Colonic mucosa (tissue), 4 donors: ENCODE measurements around the gene NOMO2. TPM values are rescaled to one million over a fixed set of nuclear protein-coding genes. Genes with fewer than 3 reads are reported as not detected.
A peak's percentile ranks its signal among the peaks of the same experiment; 100 is the strongest.
"Not testable (repeated sequence)": the region's sequence is repeated elsewhere in the genome, so short reads cannot be mapped to it uniquely, and the experiment has no call there.

ENCODE experiments used
- DNase-seq: peaks from one replicate; pipeline ENCODE4 v3.0.0-alpha.2; 2020
- H3K27ac ChIP-seq: fragments of 200-600 bp; one replicate; pipeline ENCODE4 v1.8.0; 2021
- H3K27me3 ChIP-seq: fragments of 200-600 bp; one replicate; pipeline ENCODE4 v1.8.0; 2021
- H3K36me3 ChIP-seq: fragments of 200-600 bp; one replicate; pipeline ENCODE4 v1.8.0; 2021
- H3K4me1 ChIP-seq: fragments of 200-600 bp; one replicate; pipeline ENCODE4 v1.8.0; 2021; ENCODE audit warnings: mild to moderate bottlenecking
- H3K4me3 ChIP-seq: fragments of 200-600 bp; one replicate; pipeline ENCODE4 v1.8.0; 2021
- H3K9ac ChIP-seq, 2 donors: one replicate each; pipeline ENCODE4 v1.7.0; 2013; ENCODE audit warnings: control low read depth in 2 of 2, low read depth in 2 of 2, low read length in 2 of 2
- H3K9me3 ChIP-seq: fragments of 200-600 bp; one replicate; pipeline ENCODE4 v1.8.0; 2021
- intact Hi-C: fragments of 100-400 bp; cut with DNase I; formaldehyde crosslinking; loops from one replicate; pipeline ENCODE4 v1.14.1; 2022
- microRNA-seq: library from miRNA; unstranded; fragments of <30 nt; microRNA quantifications from one replicate; pipeline ENCODE4, GENCODE V29; 2019
- total RNA-seq, 2 donors: library from RNA; stranded (reverse); fragmentation: NEBNext Ultra II Directional in 1 of 2; extraction: Animal tissue kit (Norgen Biotek cat#: 25700) in 1 of 2; gene quantifications; one replicate each; pipeline ENCODE4 v1.2.1, GENCODE V29; 2021
- donor health status: healthy.
- donor health status: DM: no; HTN: no; CAD: no.
- donor health status: DM: no; HTN: no; CAD: no.

NOMO2 gene
- total RNA-seq, 2 donors from 2014 or later = 95.5 to 174 TPM

DNA sequence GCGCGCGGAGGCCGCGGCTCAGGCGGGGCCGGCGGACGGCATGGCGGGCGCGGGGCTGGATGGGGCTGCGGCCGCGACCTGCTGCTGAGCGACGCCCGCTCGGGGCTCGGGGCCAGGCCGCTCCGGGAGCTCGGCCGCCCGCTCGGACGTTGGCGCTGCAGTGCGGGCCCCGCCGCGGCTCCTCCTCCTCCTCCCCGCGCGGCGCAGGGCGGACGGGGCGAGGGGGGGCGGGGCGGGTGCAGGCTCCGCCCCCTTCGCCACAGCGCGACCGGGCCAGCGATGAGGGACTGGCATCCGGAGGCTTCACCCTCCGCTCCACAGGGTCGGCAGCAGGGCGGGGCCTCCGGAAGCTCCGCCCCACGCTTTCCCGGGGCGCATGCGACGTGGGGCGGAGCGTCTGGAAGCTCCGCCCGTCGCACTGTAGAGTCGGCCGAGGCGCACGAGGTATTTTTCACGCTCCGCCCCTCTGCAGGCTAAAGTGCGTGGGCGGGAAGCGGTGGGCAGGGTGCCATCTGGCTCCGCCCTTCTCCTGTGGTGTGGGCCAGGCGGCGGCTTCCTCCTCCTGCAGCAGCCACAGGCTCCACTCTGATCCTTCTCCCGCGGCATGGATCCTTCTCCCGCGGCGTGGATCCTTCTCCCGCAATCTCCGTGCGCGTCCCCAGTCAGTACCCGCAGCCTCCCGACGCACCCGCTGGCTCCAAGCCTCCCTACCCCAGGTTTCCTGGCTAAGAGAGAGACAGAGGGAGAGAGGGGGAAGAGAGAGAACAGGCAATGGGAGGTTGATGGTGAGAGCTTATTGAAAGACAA is 159.8 kb downstream of the NOMO2 start:
- H3K27me3 ChIP-seq, H3K36me3 ChIP-seq, H3K9ac ChIP-seq, H3K4me3 ChIP-seq, H3K9me3 ChIP-seq, H3K4me1 ChIP-seq, intact Hi-C loops, DNase-seq, H3K27ac ChIP-seq: not testable (repeated sequence)

DNA sequence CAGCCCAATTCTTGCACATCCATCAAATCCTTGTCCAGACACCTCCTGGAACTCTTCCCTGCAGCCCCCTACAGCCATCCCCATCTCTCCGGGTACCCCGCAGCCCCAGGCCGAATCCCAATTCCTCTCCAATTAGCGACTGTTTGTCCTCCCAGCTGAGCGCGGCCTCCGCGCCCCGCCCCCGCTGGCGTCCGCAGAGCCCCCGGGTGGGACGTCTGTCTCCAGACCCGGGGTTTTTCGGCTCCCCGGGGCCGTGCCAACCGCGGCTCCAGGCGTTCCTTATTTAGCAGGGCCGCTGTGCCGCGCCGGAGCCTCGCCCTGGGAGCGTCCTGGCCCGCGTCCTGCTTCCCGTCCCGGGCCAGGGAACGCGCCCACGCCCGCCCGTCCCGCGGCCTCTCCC is 160.7 kb downstream of the NOMO2 start:
- DNase-seq = peak; percentile 19
- H3K9ac ChIP-seq, H3K4me1 ChIP-seq, H3K36me3 ChIP-seq, H3K27me3 ChIP-seq, H3K27ac ChIP-seq, intact Hi-C loops, H3K9me3 ChIP-seq: not testable (repeated sequence)
- H3K4me3 ChIP-seq = peak overlapping the region; percentile 33

DNA sequence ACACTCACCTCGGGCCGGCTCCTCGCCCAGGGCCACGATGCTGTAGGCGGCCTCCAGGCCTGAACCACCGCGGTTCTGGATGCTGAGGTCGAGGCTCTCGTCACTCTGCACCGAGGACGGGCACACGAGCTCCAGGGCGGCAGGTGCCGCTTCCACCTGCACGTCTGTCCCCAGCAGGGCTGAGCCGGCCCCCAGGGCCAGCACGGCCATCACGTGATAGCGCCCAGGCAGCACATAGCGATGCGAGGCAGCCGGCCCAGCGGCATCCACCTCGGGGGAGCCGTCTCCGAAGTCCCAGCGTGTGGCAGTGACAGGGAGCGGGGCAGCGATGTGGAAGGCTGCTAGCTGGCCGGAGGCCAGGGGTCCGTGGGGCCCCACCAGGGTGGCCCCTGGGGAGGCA is 167.5 kb downstream of the NOMO2 start:
- H3K4me3 ChIP-seq, H3K9ac ChIP-seq, H3K27ac ChIP-seq, H3K27me3 ChIP-seq, H3K36me3 ChIP-seq, intact Hi-C loops, H3K4me1 ChIP-seq, H3K9me3 ChIP-seq, DNase-seq: not testable (repeated sequence)

DNA sequence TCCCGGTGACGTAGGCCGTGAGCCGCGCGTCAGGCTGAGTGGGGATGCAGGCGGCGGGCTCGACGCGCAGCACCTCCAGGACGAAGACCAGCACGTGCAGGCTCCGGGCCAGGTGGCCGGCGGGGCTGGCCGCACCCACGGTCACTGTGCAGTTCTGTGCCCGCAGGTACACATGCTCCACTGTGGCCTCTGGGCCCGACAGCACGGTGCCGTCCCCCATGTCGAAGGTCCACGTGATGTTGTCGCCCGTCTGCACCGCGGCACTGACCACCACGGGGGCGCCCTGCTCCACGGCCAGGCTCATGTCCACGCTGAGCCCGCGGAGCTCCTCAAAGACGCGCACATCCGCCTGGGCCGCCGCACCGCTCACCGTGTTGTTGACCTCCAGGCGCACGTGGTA is 174.1 kb downstream of the NOMO2 start:
- H3K4me3 ChIP-seq, H3K4me1 ChIP-seq, H3K9me3 ChIP-seq, H3K9ac ChIP-seq, H3K27me3 ChIP-seq, intact Hi-C loops, H3K27ac ChIP-seq, DNase-seq, H3K36me3 ChIP-seq: not testable (repeated sequence)

DNA sequence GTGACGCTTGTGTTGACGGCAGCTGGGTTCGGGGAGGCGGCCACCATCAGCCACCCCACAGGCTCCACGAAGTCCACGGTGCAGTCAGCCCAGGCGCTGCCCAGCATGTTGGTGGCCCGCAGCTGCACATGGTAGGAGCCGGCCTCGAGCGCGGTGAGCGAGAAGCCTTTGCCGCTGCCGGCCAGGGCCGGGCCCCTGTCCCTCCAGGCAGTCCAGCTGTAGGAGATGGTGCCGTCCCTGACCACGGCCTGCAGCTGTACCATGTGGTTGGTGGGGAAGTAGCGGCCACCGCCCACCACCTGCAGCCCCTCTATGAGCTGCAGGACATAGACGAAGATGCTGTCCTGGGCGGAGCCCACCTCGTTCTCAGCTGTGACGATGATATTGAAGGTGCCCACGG is 175.4 kb downstream of the NOMO2 start:
- intact Hi-C loops, H3K27me3 ChIP-seq, H3K36me3 ChIP-seq, DNase-seq, H3K4me1 ChIP-seq, H3K4me3 ChIP-seq, H3K9me3 ChIP-seq, H3K27ac ChIP-seq, H3K9ac ChIP-seq: not testable (repeated sequence)

DNA sequence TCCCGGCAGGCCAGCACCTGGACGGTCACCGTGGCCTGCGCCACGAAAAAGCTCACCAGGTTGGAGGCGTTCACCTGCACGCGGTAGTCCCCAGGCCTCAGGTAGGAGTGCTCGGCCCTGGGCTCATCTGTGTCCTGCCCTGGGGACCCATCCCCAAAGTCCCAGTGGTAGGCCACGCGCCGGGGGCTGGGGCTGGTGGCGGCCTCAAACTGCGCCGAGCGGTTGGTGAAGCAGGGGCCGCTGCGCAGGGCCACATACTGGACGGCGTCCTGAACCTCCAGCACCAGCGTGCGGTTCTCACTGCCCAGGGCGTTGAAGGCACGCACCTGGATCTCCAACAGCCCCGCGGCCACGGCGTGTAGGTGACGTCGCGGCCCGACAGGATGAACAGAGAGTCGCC is 176.6 kb downstream of the NOMO2 start:
- H3K27me3 ChIP-seq, DNase-seq, intact Hi-C loops, H3K27ac ChIP-seq, H3K4me3 ChIP-seq, H3K36me3 ChIP-seq, H3K9ac ChIP-seq, H3K4me1 ChIP-seq, H3K9me3 ChIP-seq: not testable (repeated sequence)

DNA sequence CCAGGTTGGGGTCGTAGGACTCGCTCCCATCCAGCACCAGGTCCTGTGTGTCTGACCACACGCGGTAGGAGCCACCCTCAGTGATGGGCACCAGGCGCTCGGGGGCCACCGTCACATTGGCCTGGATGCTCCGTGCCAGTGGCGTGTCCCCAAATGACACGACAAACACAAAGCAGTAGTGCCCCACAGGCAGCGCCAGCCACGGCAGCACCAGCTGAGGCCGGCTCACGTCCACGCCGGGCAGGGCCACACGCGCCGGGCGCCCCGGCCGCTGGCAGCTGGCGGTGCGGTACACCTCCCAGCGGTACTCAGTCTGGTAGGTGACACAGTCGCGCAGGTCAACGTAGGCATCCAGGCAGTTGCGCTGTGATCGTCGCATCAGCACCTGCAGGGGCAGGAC is 177.0 kb downstream of the NOMO2 start:
- DNase-seq, H3K36me3 ChIP-seq, H3K4me3 ChIP-seq, H3K27me3 ChIP-seq, H3K4me1 ChIP-seq, intact Hi-C loops, H3K27ac ChIP-seq, H3K9ac ChIP-seq, H3K9me3 ChIP-seq: not testable (repeated sequence)

DNA sequence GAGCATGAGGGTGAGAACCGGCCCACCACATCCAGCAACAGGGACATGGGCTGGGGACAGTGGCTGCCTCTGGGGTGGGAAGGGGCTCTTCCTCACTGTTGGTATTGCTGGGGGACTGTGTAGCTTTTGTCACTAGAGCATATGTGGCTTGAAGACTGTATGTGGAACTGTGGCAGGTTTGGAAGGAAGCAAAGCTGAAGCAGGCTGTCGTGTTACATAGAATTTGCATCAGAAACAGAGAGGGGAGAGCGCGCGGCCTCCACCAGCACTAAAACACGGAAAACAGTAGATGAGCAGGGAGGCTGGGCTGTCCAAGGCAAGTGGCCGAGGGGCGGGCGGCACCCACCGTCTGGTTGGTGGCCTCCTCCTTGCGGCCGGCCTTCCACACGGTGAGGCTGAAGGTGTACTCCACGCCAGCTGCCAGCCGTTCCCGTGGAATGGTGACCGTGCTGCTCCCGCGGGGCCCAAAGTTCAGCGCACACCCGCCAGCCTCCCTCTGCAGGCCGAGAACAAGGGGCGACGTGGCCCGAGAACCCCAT is 177.7 kb downstream of the NOMO2 start:
- H3K4me1 ChIP-seq, intact Hi-C loops, DNase-seq: not testable (repeated sequence)

DNA sequence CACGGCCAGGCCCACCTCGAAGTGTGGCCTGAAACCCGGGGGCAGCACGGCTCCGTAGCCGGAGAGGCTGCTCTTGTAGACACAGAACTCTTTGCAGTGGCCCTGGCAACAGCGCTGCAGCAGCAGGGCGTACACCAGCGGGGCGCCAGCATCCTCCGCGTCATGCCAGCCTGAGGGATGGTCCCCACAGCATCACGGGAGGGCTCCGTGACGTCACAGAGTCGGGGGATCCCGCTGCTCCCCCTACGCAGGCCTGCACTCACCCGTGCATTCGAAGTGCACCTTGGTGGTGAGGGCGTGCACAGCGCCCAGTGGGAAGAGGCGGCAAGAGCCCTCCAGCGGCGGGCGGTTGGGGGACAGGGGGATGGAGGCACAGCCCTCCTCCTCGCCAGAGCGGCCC is 179.2 kb downstream of the NOMO2 start:
- intact Hi-C loops, H3K4me1 ChIP-seq, H3K9me3 ChIP-seq, H3K27ac ChIP-seq, H3K27me3 ChIP-seq, H3K4me3 ChIP-seq, H3K36me3 ChIP-seq, DNase-seq, H3K9ac ChIP-seq: not testable (repeated sequence)

More for the DNA sequence above, 177.7 kb downstream of the NOMO2 start:
- not testable (repeated sequence) for H3K27ac ChIP-seq, H3K9me3 ChIP-seq, H3K36me3 ChIP-seq, H3K9ac ChIP-seq, H3K27me3 ChIP-seq, H3K4me3 ChIP-seq

Small RNA genes within 50 kb of the gene (microRNA-seq; reads per million reads assigned to microRNA genes)
- gene MIR3179-3 (not detected), gene MIR3179-4 (not detected), gene MIR3180-3 (not detected), gene MIR3670-3 (not detected), gene MIR3670-4 (not detected), gene MIR6770-3 (not detected)

Other genes starting within 250 kb of the NOMO2 start
- 1 to 10 TPM in 1 of 2 donors, not detected in 1; 1.2 TPM for gene NPIPA8, start 225.4 kb downstream of the NOMO2 start, total RNA-seq
- 1,000 to 10,000 TPM; 1,011 to 1,121 TPM for gene RPS15A, start 228.2 kb upstream of the NOMO2 start, total RNA-seq
- 100 to 1,000 TPM; 205 to 251 TPM for gene ARL6IP1, start 239.5 kb upstream of the NOMO2 start, total RNA-seq